A549 (cell line): Measurements from ENCODE around the gene THOC5. TPM values are rescaled to one million over a fixed set of nuclear protein-coding genes. Genes with fewer than 3 reads are reported as not detected.
"Not testable (repeated sequence)": the region's sequence is repeated elsewhere in the genome, so short reads cannot be mapped to it uniquely, and the experiment has no call there.

Experiments used
- ATAC-seq, 2 experiments: fragments of 200-7000 bp in 1 of 2; fragments of >200 bp in 1 of 2; cut with Nextera tagmentation in 1 of 2; cut with Tn5 transposase in 1 of 2; 3 replicates each; pipeline versions ENCODE4 v1.8.0 to v1.9.1; 2018 to 2020; ENCODE audit warnings: mild to moderate bottlenecking in 1 of 2, moderate library complexity in 1 of 2
- CTCF ChIA-PET: fragments of 300-600 bp; sonication (Branson Sonifier 250); formaldehyde crosslinking; extraction: SDS; loops from one replicate; lab custom pipeline; 2021; ENCODE audit warnings: antibody characterized with exemption, inconsistent platforms; lab: Yijun Ruan, JAX
- POLR2A ChIA-PET: fragments of 350-600 bp; formaldehyde crosslinking; extraction: SDS; loops from one replicate; lab custom pipeline; 2021; ENCODE audit warnings: antibody characterized with exemption, inconsistent platforms; lab: Yijun Ruan, JAX
- DNase-seq, 2 experiments: peaks; one replicate each; pipeline versions ENCODE4 v3.0.0 to v3.0.0-alpha.2; 2011 to 2016; ENCODE audit warnings: low read depth in 1 of 2, low spot score in 1 of 2
- FAIRE-seq: peaks from 2 replicates; lab custom pipeline; 2011; peaks lifted over from hg19 to GRCh38; lab: Jason Lieb, UNC
- H3K27ac ChIP-seq, 2 experiments: fragments of >200 bp; sonication (Bioruptor Twin); formaldehyde crosslinking; 3 replicates each; pipeline ENCODE4 v1.5.1; 2016 to 2017
- H3K4me1 ChIP-seq: fragments of >200 bp; sonication (Bioruptor Twin); formaldehyde crosslinking; 3 replicates; pipeline ENCODE4 v1.6.1; 2016
- H3K4me2 ChIP-seq: fragments of >200 bp; sonication (Bioruptor Twin); formaldehyde crosslinking; 3 replicates; pipeline ENCODE4 v1.6.1; 2016
- H3K4me3 ChIP-seq: fragments of >200 bp; sonication (Bioruptor Twin); formaldehyde crosslinking; 3 replicates; pipeline ENCODE4 v1.5.1; 2016
- H3K9me3 ChIP-seq: fragments of >200 bp; sonication (Bioruptor Twin); formaldehyde crosslinking; 3 replicates; pipeline ENCODE4 v1.6.1; 2016
- CBX2 ChIP-seq: fragments of 200-600 bp; sonication (generic); IDR thresholded peaks from 2 replicates; pipeline ENCODE4 v1.6.1; 2016; ENCODE audit warnings: low read depth, mild to moderate bottlenecking, borderline replicate concordance
- E2F6 ChIP-seq: IDR thresholded peaks from 2 replicates; pipeline ENCODE4 v1.6.1; 2012; ENCODE audit warnings: low read depth, borderline replicate concordance
- EHMT2 ChIP-seq: fragments of 200-600 bp; sonication (generic); IDR thresholded peaks from 2 replicates; pipeline ENCODE4 v1.6.1; 2016; ENCODE audit warnings: antibody characterized with exemption, low read depth, mild to moderate bottlenecking, moderate library complexity
- ELK1 ChIP-seq: fragments of 150-350 bp; IDR thresholded peaks from 2 replicates; pipeline ENCODE4 v1.6.1; 2014; ENCODE audit warnings: low read depth, mild to moderate bottlenecking, low read length
- FOXS1 ChIP-seq: fragments of 250-450 bp; sonication (Bioruptor Pico); IDR thresholded peaks from 2 replicates; pipeline ENCODE4 v1.5.0; 2020; ENCODE audit warnings: mild to moderate bottlenecking, moderate library complexity
- HDAC2 ChIP-seq: fragments of 200-600 bp; sonication (generic); IDR thresholded peaks from 2 replicates; pipeline ENCODE4 v1.6.1; 2016
- HMGXB4 ChIP-seq: fragments of 250-450 bp; sonication (Bioruptor Pico); IDR thresholded peaks from 2 replicates; pipeline ENCODE4 v1.5.0; 2021; ENCODE audit warnings: mild to moderate bottlenecking, moderate library complexity, borderline replicate concordance
- HOXB13 ChIP-seq: fragments of 250-450 bp; sonication (Bioruptor Pico); IDR thresholded peaks from 2 replicates; pipeline ENCODE4 v1.5.0; 2020; ENCODE audit warnings: low read depth, mild to moderate bottlenecking, moderate library complexity
- MAFK ChIP-seq: fragments of 450-650 bp; IDR thresholded peaks from 2 replicates; pipeline ENCODE4 v1.6.1; 2014; ENCODE audit not compliant: partially characterized antibody
- MYC ChIP-seq: IDR thresholded peaks from 2 replicates; pipeline ENCODE4 v1.6.1; 2012; ENCODE audit warnings: mild to moderate bottlenecking, inconsistent platforms, low read length, improper control_type of control experiment, borderline replicate concordance
- NFE2L2 ChIP-seq: fragments of 150-350 bp; conservative IDR thresholded peaks from 2 replicates; pipeline ENCODE4 v1.6.1; 2014; ENCODE audit warnings: low read length
- NPAS2 ChIP-seq: fragments of 250-450 bp; sonication (Bioruptor Pico); IDR thresholded peaks from 2 replicates; pipeline ENCODE4 v1.8.0; 2022; ENCODE audit warnings: mild to moderate bottlenecking, moderate library complexity, borderline replicate concordance
- PHF8 ChIP-seq: fragments of 200-600 bp; sonication (generic); IDR thresholded peaks from 2 replicates; pipeline ENCODE4 v1.6.1; 2016; ENCODE audit warnings: low read depth, mild to moderate bottlenecking, antibody characterized with exemption, moderate library complexity, borderline replicate concordance
- POLR2A ChIP-seq: IDR thresholded peaks from 2 replicates; pipeline ENCODE4 v1.6.1; 2012; ENCODE audit warnings: mild to moderate bottlenecking, low read length
- POLR2AphosphoS2 ChIP-seq: conservative IDR thresholded peaks from 2 replicates; pipeline ENCODE4 v1.6.1; 2012; ENCODE audit warnings: low read length, improper control_type of control experiment, inconsistent platforms
- RARB ChIP-seq: fragments of 250-450 bp; sonication (Bioruptor Pico); IDR thresholded peaks from 2 replicates; pipeline ENCODE4 v1.8.0; 2021; ENCODE audit warnings: mild to moderate bottlenecking, moderate library complexity
- RNF2 ChIP-seq: fragments of 200-600 bp; sonication (generic); IDR thresholded peaks from 2 replicates; pipeline ENCODE4 v1.6.1; 2016; ENCODE audit warnings: low read depth, mild to moderate bottlenecking, antibody characterized with exemption, moderate library complexity, borderline replicate concordance
- SMC3 ChIP-seq: fragments of >200 bp; sonication (Bioruptor Twin); formaldehyde crosslinking; IDR thresholded peaks from 3 replicates; pipeline ENCODE4 v1.6.1; 2018; ENCODE audit warnings: inconsistent platforms
- SREBF2 ChIP-seq: fragments of 450-650 bp; IDR thresholded peaks from 2 replicates; pipeline ENCODE4 v1.6.1; 2014; ENCODE audit warnings: mild to moderate bottlenecking, moderate library complexity
- TFCP2L1 ChIP-seq: fragments of 250-450 bp; sonication (Bioruptor Pico); IDR thresholded peaks from 2 replicates; pipeline ENCODE4 v1.5.0; 2021; ENCODE audit warnings: mild to moderate bottlenecking
- TP53 ChIP-seq: fragments of 250-450 bp; sonication (Bioruptor Pico); IDR thresholded peaks from 2 replicates; pipeline ENCODE4 v1.5.0; 2021; ENCODE audit warnings: mild to moderate bottlenecking, moderate library complexity
- USF2 ChIP-seq: fragments of 450-650 bp; IDR thresholded peaks from 2 replicates; pipeline ENCODE4 v1.6.1; 2014; ENCODE audit warnings: antibody characterized with exemption
- ZC3H11A ChIP-seq: fragments of 450-650 bp; IDR thresholded peaks from 2 replicates; pipeline ENCODE4 v1.6.1; 2014; ENCODE audit warnings: antibody characterized with exemption, mild to moderate bottlenecking
- ZNF302 ChIP-seq: fragments of 250-450 bp; sonication (Bioruptor Pico); IDR thresholded peaks from 2 replicates; pipeline ENCODE4 v1.9.0; 2021; ENCODE audit warnings: inconsistent platforms, mild to moderate bottlenecking, moderate library complexity
- ZSCAN20 ChIP-seq: fragments of 250-450 bp; sonication (Bioruptor Pico); IDR thresholded peaks from 2 replicates; pipeline ENCODE4 v1.8.0; 2022; ENCODE audit warnings: mild to moderate bottlenecking, moderate library complexity
- WGBS: methylation state at CpG from one replicate; pipeline ENCODE4 v1.1.6; 2017; ENCODE audit errors: missing lambda C conversion rate; 5-methylcytosine and 5-hydroxymethylcytosine counted together
- polyA plus RNA-seq, 4 experiments: library from polyadenylated mRNA; depleted of rRNA in 3 of 4; stranded (reverse); fragments of >200 nt; fragmentation: RNase III in 1 of 4; extraction: RNeasy Plus Mini Kit Qiagen cat#74134 plus additional on column Dnase treatment in 1 of 4; gene quantifications; 2 replicates in 3 of 4; 3 replicates in 1 of 4; pipeline ENCODE4 v1.2.3, GENCODE V29; 2011 to 2017

THOC5 gene
- polyA plus RNA-seq, 2 of the 4 experiments (the other 2 are of a cell fraction) = 24.1 to 43.3 TPM

GRCh38 chr22:29559853-29560252, 6.3 kb upstream of the THOC5 start:
- no peak overlapping the region for H3K27ac ChIP-seq
- WGBS = 92% methylated on average over 2 of the region's 2 CpGs
- H3K9me3 ChIP-seq = no peaks in the 10 kb centered on the region
- POLR2A ChIA-PET = no interaction called here
- no peak for TF ChIP-seq USF2
- TF ChIP-seq SMC3 = no peak
- TF ChIP-seq RNF2 = no peak
- no peak for TF ChIP-seq E2F6
- TF ChIP-seq HDAC2 = no peak
- no peak for TF ChIP-seq PHF8
- no peak for TF ChIP-seq EHMT2
- no peak for TF ChIP-seq ZNF302
- no peak for TF ChIP-seq HMGXB4 (CRISPR knock-in tag)
- no peak for TF ChIP-seq MYC
- no peak for TF ChIP-seq TP53 (CRISPR knock-in tag)
- TF ChIP-seq HOXB13 = no peak
- no peak for TF ChIP-seq RARB (CRISPR knock-in tag)
- no peak for TF ChIP-seq POLR2A
- TF ChIP-seq ELK1 = no peak
- TF ChIP-seq SREBF2 = no peak
- TF ChIP-seq POLR2AphosphoS2 = no peak
- TF ChIP-seq ZSCAN20 (CRISPR knock-in tag) = no peak
- FAIRE-seq (no peak), ATAC-seq (no peak), DNase-seq (no peak)
- no peak overlapping the region for H3K4me2 ChIP-seq
- H3K4me3 ChIP-seq = no peak overlapping the region
- CTCF ChIA-PET = interaction anchor here (0.6 kb wide), 2 partner anchors 12 to 606 kb away, joined by 3 read pairs; no protein-coding TSS in a partner anchor
- no peaks in the 10 kb centered on the region; the same call in 1 of the 3 replicates for H3K4me1 ChIP-seq

- H3K4me1 ChIP-seq = peaks cover 7% of the 10 kb centered on the region
- TF ChIP-seq MAFK (peak; percentile 63), MYC (no peak), POLR2A (no peak), CBX2 (no peak)
- TF ChIP-seq, all 56 proteins: peak for 1
- Histone ChIP-seq H3K27ac (no peak overlapping the region), H3K9me3 (no peaks in the 10 kb centered on the region), H3K4me2 (no peak overlapping the region), H3K4me3 (no peak overlapping the region)
- ATAC-seq (no peak), DNase-seq (no peak), FAIRE-seq (no peak)
- 96% methylated on average over 5 of the region's 6 CpGs for WGBS
- POLR2A ChIA-PET = no interaction called here
- CTCF ChIA-PET = no interaction called here
Measured at GRCh38 chr22:29559030-29559429, 5.5 kb upstream of the THOC5 start.

GRCh38 chr22:29555065-29555644, 1.6 kb upstream of the THOC5 start:
- H3K4me3 ChIP-seq = no peak overlapping the region
- POLR2A ChIA-PET = no interaction called here
- no peak for TF ChIP-seq ZSCAN20 (CRISPR knock-in tag)
- no peak for TF ChIP-seq NPAS2
- TF ChIP-seq TFCP2L1 (CRISPR knock-in tag) = no peak
- no peak for TF ChIP-seq RNF2
- no peak for TF ChIP-seq RARB (CRISPR knock-in tag)
- no peak for TF ChIP-seq NFE2L2
- no peak for TF ChIP-seq POLR2A
- no peak for TF ChIP-seq TP53 (CRISPR knock-in tag)
- no peak for TF ChIP-seq FOXS1
- no peak for TF ChIP-seq ZC3H11A
- H3K27ac ChIP-seq = no peak overlapping the region
- ATAC-seq = no peak
- 62% methylated on average over 4 of the region's 4 CpGs for WGBS
- H3K4me1 ChIP-seq = peaks cover 11% of the 10 kb centered on the region
- FAIRE-seq = no peak
- no peak for DNase-seq
- CTCF ChIA-PET = interaction anchor here (0.9 to 2.6 kb wide), 8 partner anchors 11 to 450 kb away, joined by 4 to 20 read pairs (median 5); no protein-coding TSS in a partner anchor
- H3K9me3 ChIP-seq = no peaks in the 10 kb centered on the region
- H3K4me2 ChIP-seq = no peak overlapping the region

GRCh38 chr22:29552357-29552756, 1.2 kb downstream of the THOC5 start:
- H3K27ac ChIP-seq = peak overlapping the region; percentile 79 to 95
- FAIRE-seq, ATAC-seq, DNase-seq, H3K9me3 ChIP-seq, CTCF ChIA-PET, POLR2A ChIA-PET: not testable (repeated sequence)
- peak overlapping the region; percentile 83 for H3K4me3 ChIP-seq
- WGBS = no CpG with 5 or more reads among the region's 33 CpGs
- H3K4me1 ChIP-seq = peaks cover 11% of the 10 kb centered on the region
- peak overlapping the region; percentile 49 for H3K4me2 ChIP-seq
